ENCODE data around the gene GOLGA8Q.
"Not testable (repeated sequence)": the region's sequence is repeated elsewhere in the genome, so short reads cannot be mapped to it uniquely, and the experiment has no call there.

GOLGA8Q gene

GRCh38 chr15:30580716-30581115, 28.9 kb downstream of the GOLGA8Q start:
- DNase-seq (ENCODE audit: low spot score); H3K36me3 ChIP-seq (ENCODE audit: low read depth); H3K4me1 ChIP-seq (ENCODE audit: insufficient read depth, poor library complexity, severe bottlenecking); ATAC-seq (ENCODE audit: low read depth); H3K27ac ChIP-seq (ENCODE audit: poor library complexity, severe bottlenecking); H3K27me3 ChIP-seq (ENCODE audit: insufficient read depth, poor library complexity, severe bottlenecking); H3K9me3 ChIP-seq (ENCODE audit: severe bottlenecking); H3K4me3 ChIP-seq (ENCODE audit: severe bottlenecking): not testable (repeated sequence)

- H3K9me3 ChIP-seq (ENCODE audit: severe bottlenecking); H3K27ac ChIP-seq (ENCODE audit: poor library complexity, severe bottlenecking); DNase-seq (ENCODE audit: low spot score); H3K36me3 ChIP-seq (ENCODE audit: low read depth); H3K27me3 ChIP-seq (ENCODE audit: insufficient read depth, poor library complexity, severe bottlenecking); H3K4me3 ChIP-seq (ENCODE audit: severe bottlenecking); ATAC-seq (ENCODE audit: low read depth); H3K4me1 ChIP-seq (ENCODE audit: insufficient read depth, poor library complexity, severe bottlenecking): not testable (repeated sequence)
Measured at GRCh38 chr15:30598953-30599352, 47.1 kb downstream of the GOLGA8Q start.

GRCh38 chr15:30603796-30604195, 51.9 kb downstream of the GOLGA8Q start, which contains the start of gene GOLGA8H:
TSS of gene GOLGA8H (plus strand) at chr15:30604028. CDS start at chr15:30604126, 98 bp downstream.
- DNase-seq (ENCODE audit: low spot score); H3K4me1 ChIP-seq (ENCODE audit: insufficient read depth, poor library complexity, severe bottlenecking); H3K9me3 ChIP-seq (ENCODE audit: severe bottlenecking); ATAC-seq (ENCODE audit: low read depth); H3K36me3 ChIP-seq (ENCODE audit: low read depth); H3K27ac ChIP-seq (ENCODE audit: poor library complexity, severe bottlenecking); H3K4me3 ChIP-seq (ENCODE audit: severe bottlenecking); H3K27me3 ChIP-seq (ENCODE audit: insufficient read depth, poor library complexity, severe bottlenecking): not testable (repeated sequence)

Data from RWPE2 (cell line).